ENCODE measurements around the gene ABHD5.

Gene ABHD5

GRCh38 chr3:43686700-43687498, 3.8 kb upstream of the ABHD5 start:
- Histone ChIP-seq H3K9ac (ENCODE audit: low read length in 2 of 2) (no peak overlapping the region), H3K27me3 (ENCODE audit: control insufficient read depth in 1 of 2, insufficient read depth in 2 of 2, low read length in 2 of 2) (no peaks in the 10 kb centered on the region), H3K27ac (ENCODE audit: low read length) (no peak overlapping the region), H3K9me3 (ENCODE audit: control insufficient read depth in 2 of 2, low read length in 2 of 2) (no peaks in the 10 kb centered on the region), H3K4me1 (ENCODE audit: control insufficient read depth, insufficient read depth, low read length) (peaks cover 5% of the 10 kb centered on the region), H3K36me3 (ENCODE audit: control insufficient read depth in 2 of 2, insufficient read depth in 2 of 2, low read length in 2 of 2) (no peaks in the 10 kb centered on the region), H3K4me3 (ENCODE audit: low read length in 2 of 2) (no peak overlapping the region)

GRCh38 chr3:43687499-43687811, 3.3 kb upstream of the ABHD5 start:
- Histone ChIP-seq H3K4me3 (ENCODE audit: low read length in 2 of 2) (no peak overlapping the region), H3K36me3 (ENCODE audit: control insufficient read depth in 2 of 2, insufficient read depth in 2 of 2, low read length in 2 of 2) (no peaks in the 10 kb centered on the region), H3K27me3 (ENCODE audit: control insufficient read depth in 1 of 2, insufficient read depth in 2 of 2, low read length in 2 of 2) (no peaks in the 10 kb centered on the region), H3K9me3 (ENCODE audit: control insufficient read depth in 2 of 2, low read length in 2 of 2) (no peaks in the 10 kb centered on the region), H3K9ac (ENCODE audit: low read length in 2 of 2) (no peak overlapping the region), H3K27ac (ENCODE audit: low read length) (no peak overlapping the region), H3K4me1 (ENCODE audit: control insufficient read depth, insufficient read depth, low read length) (peaks cover 5% of the 10 kb centered on the region)

- H3K36me3 ChIP-seq (ENCODE audit: control insufficient read depth in 2 of 2, insufficient read depth in 2 of 2, low read length in 2 of 2) = no peaks in the 10 kb centered on the region
- H3K27ac ChIP-seq (ENCODE audit: low read length) = no peak overlapping the region
- H3K4me1 ChIP-seq (ENCODE audit: control insufficient read depth, insufficient read depth, low read length) = peaks cover 5% of the 10 kb centered on the region
- no peak overlapping the region for H3K9ac ChIP-seq (ENCODE audit: low read length in 2 of 2)
- H3K27me3 ChIP-seq (ENCODE audit: control insufficient read depth in 1 of 2, insufficient read depth in 2 of 2, low read length in 2 of 2) = no peaks in the 10 kb centered on the region
- H3K9me3 ChIP-seq (ENCODE audit: control insufficient read depth in 2 of 2, low read length in 2 of 2) = no peaks in the 10 kb centered on the region
- H3K4me3 ChIP-seq (ENCODE audit: low read length in 2 of 2) = no peak overlapping the region
These were observed 2.5 kb upstream of the ABHD5 start for GRCh38 chr3:43688245-43688650.

GRCh38 chr3:43689166-43689565, 1.6 kb upstream of the ABHD5 start:
- no peak overlapping the region for H3K4me3 ChIP-seq (ENCODE audit: low read length in 2 of 2)
- H3K27ac ChIP-seq (ENCODE audit: low read length) = no peak overlapping the region
- H3K27me3 ChIP-seq (ENCODE audit: control insufficient read depth in 1 of 2, insufficient read depth in 2 of 2, low read length in 2 of 2) = no peaks in the 10 kb centered on the region
- H3K9me3 ChIP-seq (ENCODE audit: control insufficient read depth in 2 of 2, low read length in 2 of 2) = no peaks in the 10 kb centered on the region
- H3K9ac ChIP-seq (ENCODE audit: low read length in 2 of 2) = no peak overlapping the region
- H3K4me1 ChIP-seq (ENCODE audit: control insufficient read depth, insufficient read depth, low read length) = peaks cover 5% of the 10 kb centered on the region
- H3K36me3 ChIP-seq (ENCODE audit: control insufficient read depth in 2 of 2, insufficient read depth in 2 of 2, low read length in 2 of 2) = no peaks in the 10 kb centered on the region

- H3K4me1 ChIP-seq (ENCODE audit: control insufficient read depth, insufficient read depth, low read length) = peaks cover 5% of the 10 kb centered on the region
- no peaks in the 10 kb centered on the region for H3K36me3 ChIP-seq (ENCODE audit: control insufficient read depth in 2 of 2, insufficient read depth in 2 of 2, low read length in 2 of 2)
- H3K9ac ChIP-seq (ENCODE audit: low read length in 2 of 2) = peak overlapping the region; percentile 71 to 90
- peak overlapping the region; percentile 84 to 96 for H3K4me3 ChIP-seq (ENCODE audit: low read length in 2 of 2)
- H3K27ac ChIP-seq (ENCODE audit: low read length) = peak overlapping the region; percentile 66
- no peaks in the 10 kb centered on the region for H3K9me3 ChIP-seq (ENCODE audit: control insufficient read depth in 2 of 2, low read length in 2 of 2)
- no peaks in the 10 kb centered on the region for H3K27me3 ChIP-seq (ENCODE audit: control insufficient read depth in 1 of 2, insufficient read depth in 2 of 2, low read length in 2 of 2)
These were observed 855 bp upstream of the ABHD5 start for GRCh38 chr3:43689766-43690399.

- Histone ChIP-seq H3K4me3 (ENCODE audit: low read length in 2 of 2) (peak overlapping the region; percentile 84 to 96), H3K27me3 (ENCODE audit: control insufficient read depth in 1 of 2, insufficient read depth in 2 of 2, low read length in 2 of 2) (no peaks in the 10 kb centered on the region), H3K4me1 (ENCODE audit: control insufficient read depth, insufficient read depth, low read length) (peaks cover 5% of the 10 kb centered on the region), H3K27ac (ENCODE audit: low read length) (peak overlapping the region; percentile 66), H3K9me3 (ENCODE audit: control insufficient read depth in 2 of 2, low read length in 2 of 2) (no peaks in the 10 kb centered on the region), H3K9ac (ENCODE audit: low read length in 2 of 2) (peak overlapping the region; percentile 84 to 90), H3K36me3 (ENCODE audit: control insufficient read depth in 2 of 2, insufficient read depth in 2 of 2, low read length in 2 of 2) (no peaks in the 10 kb centered on the region)
These were observed 620 bp downstream of the ABHD5 start for GRCh38 chr3:43691120-43691995.

GRCh38 chr3:43692085-43692855, 1.5 kb downstream of the ABHD5 start:
- Histone ChIP-seq H3K27ac (ENCODE audit: low read length) (no peak overlapping the region), H3K4me1 (ENCODE audit: control insufficient read depth, insufficient read depth, low read length) (peaks cover 5% of the 10 kb centered on the region), H3K27me3 (ENCODE audit: control insufficient read depth in 1 of 2, insufficient read depth in 2 of 2, low read length in 2 of 2) (no peaks in the 10 kb centered on the region), H3K9me3 (ENCODE audit: control insufficient read depth in 2 of 2, low read length in 2 of 2) (no peaks in the 10 kb centered on the region), H3K36me3 (ENCODE audit: control insufficient read depth in 2 of 2, insufficient read depth in 2 of 2, low read length in 2 of 2) (no peaks in the 10 kb centered on the region), H3K9ac (ENCODE audit: low read length in 2 of 2) (peak overlapping the region in 1 of 2 donors; percentile 90), H3K4me3 (ENCODE audit: low read length in 2 of 2) (peak overlapping the region in 1 of 2 donors; percentile 96)

GRCh38 chr3:43692971-43693370, 2.2 kb downstream of the ABHD5 start:
- Histone ChIP-seq H3K27ac (ENCODE audit: low read length) (no peak overlapping the region), H3K4me3 (ENCODE audit: low read length in 2 of 2) (no peak overlapping the region), H3K36me3 (ENCODE audit: control insufficient read depth in 2 of 2, insufficient read depth in 2 of 2, low read length in 2 of 2) (no peaks in the 10 kb centered on the region), H3K4me1 (ENCODE audit: control insufficient read depth, insufficient read depth, low read length) (peaks cover 5% of the 10 kb centered on the region), H3K9me3 (ENCODE audit: control insufficient read depth in 2 of 2, low read length in 2 of 2) (no peaks in the 10 kb centered on the region), H3K9ac (ENCODE audit: low read length in 2 of 2) (no peak overlapping the region), H3K27me3 (ENCODE audit: control insufficient read depth in 1 of 2, insufficient read depth in 2 of 2, low read length in 2 of 2) (no peaks in the 10 kb centered on the region)

GRCh38 chr3:43693594-43693993, 2.9 kb downstream of the ABHD5 start:
- Histone ChIP-seq H3K36me3 (ENCODE audit: control insufficient read depth in 2 of 2, insufficient read depth in 2 of 2, low read length in 2 of 2) (no peaks in the 10 kb centered on the region), H3K27ac (ENCODE audit: low read length) (no peak overlapping the region), H3K9ac (ENCODE audit: low read length in 2 of 2) (no peak overlapping the region), H3K27me3 (ENCODE audit: control insufficient read depth in 1 of 2, insufficient read depth in 2 of 2, low read length in 2 of 2) (no peaks in the 10 kb centered on the region), H3K4me3 (ENCODE audit: low read length in 2 of 2) (no peak overlapping the region), H3K9me3 (ENCODE audit: control insufficient read depth in 2 of 2, low read length in 2 of 2) (no peaks in the 10 kb centered on the region), H3K4me1 (ENCODE audit: control insufficient read depth, insufficient read depth, low read length) (peaks cover 5% of the 10 kb centered on the region)

- H3K27ac ChIP-seq (ENCODE audit: low read length) = no peak overlapping the region
- H3K4me3 ChIP-seq (ENCODE audit: low read length in 2 of 2) = no peak overlapping the region
- H3K9me3 ChIP-seq (ENCODE audit: control insufficient read depth in 2 of 2, low read length in 2 of 2) = no peaks in the 10 kb centered on the region
- peaks cover 3% of the 10 kb centered on the region for H3K4me1 ChIP-seq (ENCODE audit: control insufficient read depth, insufficient read depth, low read length)
- H3K27me3 ChIP-seq (ENCODE audit: control insufficient read depth in 1 of 2, insufficient read depth in 2 of 2, low read length in 2 of 2) = no peaks in the 10 kb centered on the region
- H3K36me3 ChIP-seq (ENCODE audit: control insufficient read depth in 2 of 2, insufficient read depth in 2 of 2, low read length in 2 of 2) = no peaks in the 10 kb centered on the region
- no peak overlapping the region for H3K9ac ChIP-seq (ENCODE audit: low read length in 2 of 2)
These were observed 4.7 kb downstream of the ABHD5 start for GRCh38 chr3:43695443-43695842.

Measured in stomach smooth muscle (tissue), 2 donors.